K562 (cell line): Measurements from ENCODE around the gene BTBD18. TPM values are rescaled to one million over a fixed set of nuclear protein-coding genes. Genes with fewer than 3 reads are reported as not detected.
A peak's percentile ranks its signal among the peaks of the same experiment; 100 is the strongest.

Experiments
- FOXJ2 ChIP-seq: fragments of 200-800 bp; sonication (Bioruptor generic); IDR thresholded peaks from 2 replicates; pipeline ENCODE4 v1.6.1; 2016; ENCODE audit warnings: missing genetic modification characterization, missing compliant biosample characterization
- FOXM1 ChIP-seq, 2 experiments: fragments of 450-650 bp in 1 of 2; sonication (generic) in 1 of 2; formaldehyde crosslinking in 1 of 2; IDR thresholded peaks; 2 replicates each; pipeline versions ENCODE4 v1.6.1 to v1.9.0; 2017 to 2022; ENCODE audit warnings: low read depth in 2 of 2, mild to moderate bottlenecking in 2 of 2, missing genetic modification reagents in 1 of 2, moderate library complexity in 1 of 2
- KAT2B ChIP-seq: IDR thresholded peaks from one replicate; pipeline ENCODE4 v1.6.1; 2012; ENCODE audit warnings: low read depth, mild to moderate bottlenecking, control low read depth, inconsistent platforms, low read length, moderate library complexity
- MTF1 ChIP-seq: fragments of 250-450 bp; sonication (Bioruptor Pico); IDR thresholded peaks from 2 replicates; pipeline ENCODE4 v1.9.0; 2021; ENCODE audit warnings: moderate library complexity, mild to moderate bottlenecking, inconsistent platforms, borderline replicate concordance
- PTRF ChIP-seq: fragments of 450-650 bp; IDR thresholded peaks from 2 replicates; pipeline ENCODE4 v1.6.1; 2016; ENCODE audit warnings: mild to moderate bottlenecking, missing genetic modification characterization, missing compliant biosample characterization
- SMARCA4 ChIP-seq: fragments of 450-650 bp; IDR thresholded peaks from 2 replicates; pipeline ENCODE4 v1.6.1; 2016
- TEAD4 ChIP-seq, 2 experiments: sonication (generic) in 1 of 2; formaldehyde crosslinking in 1 of 2; IDR thresholded peaks; 2 replicates each; pipeline versions ENCODE4 v1.6.1 to v1.8.0; 2012 to 2022; ENCODE audit warnings: borderline replicate concordance in 1 of 2, inconsistent platforms in 1 of 2, low read length in 1 of 2, mild to moderate bottlenecking in 1 of 2, missing genetic modification reagents in 1 of 2
- ZNF232 ChIP-seq: sonication (generic); formaldehyde crosslinking; IDR thresholded peaks from 2 replicates; pipeline ENCODE4 v1.8.0; 2022; ENCODE audit warnings: mild to moderate bottlenecking, missing genetic modification reagents
- ZSCAN32 ChIP-seq: fragments of 450-650 bp; formaldehyde crosslinking; IDR thresholded peaks from 2 replicates; pipeline ENCODE4 v1.4.0; 2020; ENCODE audit warnings: mild to moderate bottlenecking, moderate library complexity
- polyA plus RNA-seq, 8 experiments: library from polyadenylated mRNA; depleted of rRNA in 4 of 8; stranded (reverse) in 5 of 8; unstranded in 3 of 8; fragments of >200 nt; fragmentation: Nextera tagmentation in 2 of 8; fragmentation: Illumina TruSeq in 1 of 8; extraction: Ambion mirVana in 2 of 8; extraction: Trizol in 1 of 8; gene quantifications; 2 replicates each; pipeline versions ENCODE4 v1.2.1 to v1.2.3, GENCODE V29; 2011 to 2014; ENCODE audit warnings: inconsistent platforms in 1 of 8, missing spikeins in 1 of 8
- total RNA-seq, 7 experiments: library from RNA; depleted of rRNA in 6 of 7; stranded (reverse); fragments of >200 nt in 6 of 7; fragmentation: Illumina TruSeq in 2 of 7; extraction: Trizol in 2 of 7; gene quantifications; 2 replicates each; pipeline versions ENCODE4 v1.2.1 to v1.2.3, GENCODE V29; 2011 to 2021; ENCODE audit warnings: low replicate concordance in 1 of 7
- TF ChIP-seq, protein P1 (sequence below): sonication (generic); formaldehyde crosslinking; IDR thresholded peaks from 2 replicates; pipeline ENCODE4 v1.8.0; 2022; ENCODE audit warnings: mild to moderate bottlenecking, missing genetic modification reagents
- TF ChIP-seq, protein P2 (sequence below): fragments of 450-650 bp; IDR thresholded peaks from 2 replicates; pipeline ENCODE4 v1.6.1; 2016; ENCODE audit warnings: antibody characterized with exemption
- TF ChIP-seq, protein P3 (sequence below): sonication (generic); formaldehyde crosslinking; IDR thresholded peaks from 2 replicates; pipeline ENCODE4 v1.8.1; 2023; ENCODE audit warnings: mild to moderate bottlenecking, missing genetic modification reagents
- TF ChIP-seq, protein P4 (sequence below): sonication (generic); formaldehyde crosslinking; IDR thresholded peaks from 2 replicates; pipeline ENCODE4 v1.5.0; 2020; ENCODE audit warnings: missing genetic modification reagents
- TF ChIP-seq, protein P5 (sequence below): fragments of 250-450 bp; sonication (Bioruptor Pico); IDR thresholded peaks from 2 replicates; pipeline ENCODE4 v1.8.0; 2021; ENCODE audit warnings: mild to moderate bottlenecking, moderate library complexity
- TF ChIP-seq, protein P6 (sequence below): sonication (generic); formaldehyde crosslinking; IDR thresholded peaks from 2 replicates; pipeline ENCODE4 v1.8.0; 2023; ENCODE audit warnings: missing genetic modification reagents, mild to moderate bottlenecking, borderline replicate concordance

The BTBD18 gene
- total and polyA plus RNA-seq, 9 of the 15 experiments (the other 6 are each of a cell fraction or from before 2014, with no cell fraction given), result 0.06 TPM; not detected in 8

DNA sequence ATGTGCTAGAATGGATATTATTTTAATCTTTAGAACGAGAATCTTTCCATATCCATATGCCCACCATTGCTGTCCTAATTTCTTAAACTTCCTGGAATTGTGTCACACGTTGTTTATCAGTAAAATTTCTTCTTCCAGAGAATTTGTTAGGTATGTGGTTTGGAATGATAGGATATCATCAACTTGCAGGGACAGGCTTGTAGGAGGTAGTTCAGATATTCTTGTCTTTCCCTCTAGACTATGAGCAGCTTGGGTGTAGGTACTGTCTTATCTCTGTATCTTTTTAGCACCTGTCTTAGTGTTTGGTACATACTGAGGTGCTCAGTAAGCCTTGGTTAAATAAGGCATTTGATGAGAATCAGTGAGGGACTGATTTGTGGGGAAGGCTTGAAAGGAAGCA lies 13.4 kb upstream of the BTBD18 start (continued):
- TF ChIP-seq, protein P1, sequence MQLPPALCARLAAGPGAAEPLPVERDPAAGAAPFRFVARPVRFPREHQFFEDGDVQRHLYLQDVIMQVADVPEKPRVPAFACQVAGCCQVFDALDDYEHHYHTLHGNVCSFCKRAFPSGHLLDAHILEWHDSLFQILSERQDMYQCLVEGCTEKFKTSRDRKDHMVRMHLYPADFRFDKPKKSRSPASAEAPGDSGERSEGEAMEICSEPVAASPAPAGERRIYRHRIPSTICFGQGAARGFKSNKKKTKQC (CRISPR knock-in tag), result no peak
- TF ChIP-seq, protein P2, sequence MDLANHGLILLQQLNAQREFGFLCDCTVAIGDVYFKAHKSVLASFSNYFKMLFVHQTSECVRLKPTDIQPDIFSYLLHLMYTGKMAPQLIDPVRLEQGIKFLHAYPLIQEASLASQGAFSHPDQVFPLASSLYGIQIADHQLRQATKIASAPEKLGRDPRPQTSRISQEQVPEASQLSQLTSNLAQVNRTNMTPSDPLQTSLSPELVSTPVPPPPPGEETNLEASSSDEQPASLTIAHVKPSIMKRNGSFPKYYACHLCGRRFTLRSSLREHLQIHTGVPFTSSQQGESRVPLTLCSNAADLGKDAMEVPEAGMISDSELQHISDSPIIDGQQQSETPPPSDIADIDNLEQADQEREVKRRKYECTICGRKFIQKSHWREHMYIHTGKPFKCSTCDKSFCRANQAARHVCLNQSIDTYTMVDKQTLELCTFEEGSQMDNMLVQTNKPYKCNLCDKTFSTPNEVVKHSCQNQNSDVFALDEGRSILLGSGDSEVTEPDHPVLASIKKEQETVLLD, result no peak
- no peak for TF ChIP-seq PTRF
- TF ChIP-seq TEAD4 (IDR thresholded peaks at IDR 0.05; ENCODE audit: low read length), result peak; percentile 94
- TF ChIP-seq TEAD4 (CRISPR knock-in tag; IDR thresholded peaks at IDR 0.05; ENCODE audit: borderline replicate concordance), result no peak
- TF ChIP-seq, protein P3, sequence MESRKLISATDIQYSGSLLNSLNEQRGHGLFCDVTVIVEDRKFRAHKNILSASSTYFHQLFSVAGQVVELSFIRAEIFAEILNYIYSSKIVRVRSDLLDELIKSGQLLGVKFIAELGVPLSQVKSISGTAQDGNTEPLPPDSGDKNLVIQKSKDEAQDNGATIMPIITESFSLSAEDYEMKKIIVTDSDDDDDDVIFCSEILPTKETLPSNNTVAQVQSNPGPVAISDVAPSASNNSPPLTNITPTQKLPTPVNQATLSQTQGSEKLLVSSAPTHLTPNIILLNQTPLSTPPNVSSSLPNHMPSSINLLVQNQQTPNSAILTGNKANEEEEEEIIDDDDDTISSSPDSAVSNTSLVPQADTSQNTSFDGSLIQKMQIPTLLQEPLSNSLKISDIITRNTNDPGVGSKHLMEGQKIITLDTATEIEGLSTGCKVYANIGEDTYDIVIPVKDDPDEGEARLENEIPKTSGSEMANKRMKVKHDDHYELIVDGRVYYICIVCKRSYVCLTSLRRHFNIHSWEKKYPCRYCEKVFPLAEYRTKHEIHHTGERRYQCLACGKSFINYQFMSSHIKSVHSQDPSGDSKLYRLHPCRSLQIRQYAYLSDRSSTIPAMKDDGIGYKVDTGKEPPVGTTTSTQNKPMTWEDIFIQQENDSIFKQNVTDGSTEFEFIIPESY, result no peak
- TF ChIP-seq KAT2B, result no peak
- TF ChIP-seq, protein P4, sequence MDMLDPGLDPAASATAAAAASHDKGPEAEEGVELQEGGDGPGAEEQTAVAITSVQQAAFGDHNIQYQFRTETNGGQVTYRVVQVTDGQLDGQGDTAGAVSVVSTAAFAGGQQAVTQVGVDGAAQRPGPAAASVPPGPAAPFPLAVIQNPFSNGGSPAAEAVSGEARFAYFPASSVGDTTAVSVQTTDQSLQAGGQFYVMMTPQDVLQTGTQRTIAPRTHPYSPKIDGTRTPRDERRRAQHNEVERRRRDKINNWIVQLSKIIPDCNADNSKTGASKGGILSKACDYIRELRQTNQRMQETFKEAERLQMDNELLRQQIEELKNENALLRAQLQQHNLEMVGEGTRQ, result no peak
- no peak for TF ChIP-seq ZNF232 (CRISPR knock-in tag)
- no peak for TF ChIP-seq FOXJ2
- peak; percentile 61 for TF ChIP-seq FOXM1 (IDR thresholded peaks at IDR 0.05; ENCODE audit: low read depth)
- TF ChIP-seq FOXM1 (CRISPR knock-in tag; IDR thresholded peaks at IDR 0.05; ENCODE audit: low read depth), result no peak
- peak; percentile 72; the same call in 1 of the 2 replicates for TF ChIP-seq SMARCA4
- no peak for TF ChIP-seq ZSCAN32 (CRISPR knock-in tag)
- TF ChIP-seq, protein P5, sequence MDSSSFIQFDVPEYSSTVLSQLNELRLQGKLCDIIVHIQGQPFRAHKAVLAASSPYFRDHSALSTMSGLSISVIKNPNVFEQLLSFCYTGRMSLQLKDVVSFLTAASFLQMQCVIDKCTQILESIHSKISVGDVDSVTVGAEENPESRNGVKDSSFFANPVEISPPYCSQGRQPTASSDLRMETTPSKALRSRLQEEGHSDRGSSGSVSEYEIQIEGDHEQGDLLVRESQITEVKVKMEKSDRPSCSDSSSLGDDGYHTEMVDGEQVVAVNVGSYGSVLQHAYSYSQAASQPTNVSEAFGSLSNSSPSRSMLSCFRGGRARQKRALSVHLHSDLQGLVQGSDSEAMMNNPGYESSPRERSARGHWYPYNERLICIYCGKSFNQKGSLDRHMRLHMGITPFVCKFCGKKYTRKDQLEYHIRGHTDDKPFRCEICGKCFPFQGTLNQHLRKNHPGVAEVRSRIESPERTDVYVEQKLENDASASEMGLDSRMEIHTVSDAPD, result no peak
- TF ChIP-seq MTF1 (CRISPR knock-in tag), result no peak
- TF ChIP-seq, protein P6, sequence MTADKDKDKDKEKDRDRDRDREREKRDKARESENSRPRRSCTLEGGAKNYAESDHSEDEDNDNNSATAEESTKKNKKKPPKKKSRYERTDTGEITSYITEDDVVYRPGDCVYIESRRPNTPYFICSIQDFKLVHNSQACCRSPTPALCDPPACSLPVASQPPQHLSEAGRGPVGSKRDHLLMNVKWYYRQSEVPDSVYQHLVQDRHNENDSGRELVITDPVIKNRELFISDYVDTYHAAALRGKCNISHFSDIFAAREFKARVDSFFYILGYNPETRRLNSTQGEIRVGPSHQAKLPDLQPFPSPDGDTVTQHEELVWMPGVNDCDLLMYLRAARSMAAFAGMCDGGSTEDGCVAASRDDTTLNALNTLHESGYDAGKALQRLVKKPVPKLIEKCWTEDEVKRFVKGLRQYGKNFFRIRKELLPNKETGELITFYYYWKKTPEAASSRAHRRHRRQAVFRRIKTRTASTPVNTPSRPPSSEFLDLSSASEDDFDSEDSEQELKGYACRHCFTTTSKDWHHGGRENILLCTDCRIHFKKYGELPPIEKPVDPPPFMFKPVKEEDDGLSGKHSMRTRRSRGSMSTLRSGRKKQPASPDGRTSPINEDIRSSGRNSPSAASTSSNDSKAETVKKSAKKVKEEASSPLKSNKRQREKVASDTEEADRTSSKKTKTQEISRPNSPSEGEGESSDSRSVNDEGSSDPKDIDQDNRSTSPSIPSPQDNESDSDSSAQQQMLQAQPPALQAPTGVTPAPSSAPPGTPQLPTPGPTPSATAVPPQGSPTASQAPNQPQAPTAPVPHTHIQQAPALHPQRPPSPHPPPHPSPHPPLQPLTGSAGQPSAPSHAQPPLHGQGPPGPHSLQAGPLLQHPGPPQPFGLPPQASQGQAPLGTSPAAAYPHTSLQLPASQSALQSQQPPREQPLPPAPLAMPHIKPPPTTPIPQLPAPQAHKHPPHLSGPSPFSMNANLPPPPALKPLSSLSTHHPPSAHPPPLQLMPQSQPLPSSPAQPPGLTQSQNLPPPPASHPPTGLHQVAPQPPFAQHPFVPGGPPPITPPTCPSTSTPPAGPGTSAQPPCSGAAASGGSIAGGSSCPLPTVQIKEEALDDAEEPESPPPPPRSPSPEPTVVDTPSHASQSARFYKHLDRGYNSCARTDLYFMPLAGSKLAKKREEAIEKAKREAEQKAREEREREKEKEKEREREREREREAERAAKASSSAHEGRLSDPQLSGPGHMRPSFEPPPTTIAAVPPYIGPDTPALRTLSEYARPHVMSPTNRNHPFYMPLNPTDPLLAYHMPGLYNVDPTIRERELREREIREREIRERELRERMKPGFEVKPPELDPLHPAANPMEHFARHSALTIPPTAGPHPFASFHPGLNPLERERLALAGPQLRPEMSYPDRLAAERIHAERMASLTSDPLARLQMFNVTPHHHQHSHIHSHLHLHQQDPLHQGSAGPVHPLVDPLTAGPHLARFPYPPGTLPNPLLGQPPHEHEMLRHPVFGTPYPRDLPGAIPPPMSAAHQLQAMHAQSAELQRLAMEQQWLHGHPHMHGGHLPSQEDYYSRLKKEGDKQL (CRISPR knock-in tag), result no peak
